H4 (cell line): ENCODE data around the gene ADIPOR1. TPM values are rescaled to one million over a fixed set of nuclear protein-coding genes. Genes with fewer than 3 reads are reported as not detected.

Experiments used
- DNase-seq: peaks from one replicate; pipeline ENCODE4 v3.0.0-alpha.2; 2015; ENCODE audit warnings: low spot score
- total RNA-seq: library from RNA; depleted of rRNA; stranded (reverse); fragments of >200 nt; shearing (Covaris generic); gene quantifications from 2 replicates; pipeline ENCODE4 v1.2.3, GENCODE V29; 2014

The ADIPOR1 gene
- total RNA-seq, 1 experiment from 2014 or later: 115 TPM

DNA sequence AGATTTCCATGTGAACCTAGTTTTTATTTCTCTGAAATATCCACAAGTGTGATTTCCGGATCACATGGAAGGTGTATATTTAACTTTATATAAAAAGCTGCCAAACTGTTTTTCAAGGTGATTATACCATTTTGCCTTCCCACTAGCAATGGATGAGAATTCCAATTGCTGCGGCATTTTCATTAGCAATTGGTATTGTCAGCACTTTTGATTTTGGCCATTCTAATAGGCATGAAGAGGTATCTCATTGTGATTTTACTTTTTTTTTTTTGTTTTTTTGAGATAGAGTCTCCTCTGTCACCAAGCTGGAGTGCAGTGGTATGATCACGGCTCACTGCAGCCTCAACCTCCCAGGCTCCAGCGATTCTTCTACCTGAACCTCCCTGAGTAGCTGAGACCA lies 13.9 kb upstream of the ADIPOR1 start:
- DNase-seq: no peak

DNA sequence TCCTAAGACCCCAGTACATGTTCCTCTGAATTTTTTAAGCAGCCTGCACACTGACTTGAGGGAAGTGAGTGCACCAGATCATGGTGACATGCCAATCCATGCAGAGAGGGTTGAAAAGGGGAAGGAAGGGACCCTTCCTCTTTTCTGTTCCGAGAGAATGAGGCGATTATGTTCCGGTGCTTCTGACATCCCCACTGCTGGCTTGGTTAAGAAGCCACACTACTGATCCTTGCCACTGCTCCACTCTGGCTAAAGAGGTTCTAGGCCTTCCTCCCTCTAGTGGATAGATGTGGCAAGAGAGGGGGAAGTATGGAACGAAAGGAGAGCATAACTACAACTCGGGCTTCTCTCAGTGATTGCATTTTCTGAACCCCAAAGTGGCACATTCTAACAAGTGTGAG lies 10.8 kb upstream of the ADIPOR1 start:
- DNase-seq: peak; percentile 68

DNA sequence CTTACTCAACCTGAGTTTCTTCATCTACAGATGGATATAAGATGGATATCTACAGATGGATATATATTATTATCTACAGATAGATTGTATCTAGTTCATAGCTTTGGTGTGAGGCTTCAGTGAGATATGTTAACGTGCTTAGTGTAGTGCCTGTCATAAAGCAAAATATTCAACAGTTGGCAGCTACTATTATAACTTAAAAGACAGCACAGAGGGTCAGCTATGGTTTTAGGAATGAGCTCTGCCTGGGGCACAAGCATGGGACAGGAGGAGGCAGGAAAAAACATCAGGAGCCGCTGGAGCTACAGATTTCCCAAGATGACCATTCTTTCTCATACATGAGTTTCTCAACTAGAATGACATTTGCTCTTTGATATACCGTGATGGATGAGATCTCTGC lies 10.2 kb upstream of the ADIPOR1 start:
- DNase-seq: no peak

DNA sequence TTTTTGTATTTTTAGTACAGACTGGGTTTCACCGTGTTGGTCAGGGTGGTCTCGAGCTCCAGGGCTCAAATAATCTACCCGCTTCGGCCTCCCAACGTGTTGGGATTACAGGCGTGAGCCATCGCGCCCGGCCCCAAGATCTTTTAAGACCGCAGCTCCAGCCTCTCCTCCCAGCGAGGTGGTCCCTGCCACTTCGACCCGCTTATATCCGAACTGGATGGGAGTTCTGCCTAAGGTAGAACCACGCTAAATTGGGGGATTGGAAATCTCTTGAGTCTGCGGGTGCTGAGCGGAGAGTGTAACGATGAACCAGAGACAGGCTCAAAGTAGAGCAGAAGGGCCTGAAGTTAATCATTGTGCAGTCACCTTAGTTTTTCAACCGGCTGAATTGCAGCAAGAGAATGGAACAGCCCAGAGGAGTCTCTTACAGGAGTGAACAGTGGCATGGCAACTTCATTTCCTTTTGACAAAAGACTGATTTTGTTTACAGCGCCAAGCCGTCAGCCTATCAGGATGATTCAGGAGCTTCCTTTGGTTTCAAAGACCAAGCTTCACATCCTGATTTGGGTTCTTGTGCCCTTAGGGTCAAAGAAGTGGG lies 9.7 kb upstream of the ADIPOR1 start:
- no peak for DNase-seq

DNA sequence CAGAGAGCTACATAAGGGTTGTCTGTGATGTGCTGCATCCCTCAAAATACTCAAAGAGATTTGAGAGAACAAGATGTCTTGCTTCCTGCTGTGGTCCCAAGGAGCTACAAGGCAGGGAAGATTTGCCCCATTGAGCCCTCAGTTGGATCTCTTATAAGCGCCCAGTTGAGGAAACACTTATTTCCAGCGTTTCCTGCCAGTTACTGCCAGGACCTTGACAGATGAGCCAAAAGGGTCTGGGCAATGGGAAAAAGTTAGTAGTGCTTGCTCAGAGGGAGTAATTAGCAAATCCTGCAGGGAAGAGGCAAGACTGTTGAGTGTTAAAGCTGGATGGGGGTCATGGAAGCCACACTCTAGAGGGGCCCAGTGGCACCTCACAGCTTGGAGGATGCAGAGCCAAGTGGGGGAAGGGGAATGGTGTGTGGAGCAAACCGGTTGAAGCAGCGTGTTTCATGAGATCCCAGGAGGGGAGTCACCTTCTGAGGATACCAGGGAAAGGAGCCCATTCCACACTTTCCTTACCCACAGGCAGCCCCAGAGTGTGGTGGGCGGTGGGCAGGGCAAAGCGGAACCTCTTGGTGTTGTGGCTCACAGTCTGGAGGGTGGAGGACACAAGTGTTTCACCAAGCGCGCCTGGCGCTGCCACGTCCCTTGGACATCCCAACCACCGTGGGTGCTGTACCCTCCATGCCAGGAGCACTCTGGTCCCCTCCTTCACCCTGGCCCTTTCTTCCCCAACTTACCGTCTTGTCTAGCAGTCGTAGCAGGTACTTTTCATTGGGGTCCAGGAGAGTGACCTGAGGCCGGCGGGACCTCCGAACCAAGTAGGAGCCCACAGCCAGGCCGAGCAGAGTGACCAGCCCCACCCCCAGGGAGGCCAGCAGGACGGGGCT lies 8.1 kb upstream of the ADIPOR1 start:
- DNase-seq: no peak

DNA sequence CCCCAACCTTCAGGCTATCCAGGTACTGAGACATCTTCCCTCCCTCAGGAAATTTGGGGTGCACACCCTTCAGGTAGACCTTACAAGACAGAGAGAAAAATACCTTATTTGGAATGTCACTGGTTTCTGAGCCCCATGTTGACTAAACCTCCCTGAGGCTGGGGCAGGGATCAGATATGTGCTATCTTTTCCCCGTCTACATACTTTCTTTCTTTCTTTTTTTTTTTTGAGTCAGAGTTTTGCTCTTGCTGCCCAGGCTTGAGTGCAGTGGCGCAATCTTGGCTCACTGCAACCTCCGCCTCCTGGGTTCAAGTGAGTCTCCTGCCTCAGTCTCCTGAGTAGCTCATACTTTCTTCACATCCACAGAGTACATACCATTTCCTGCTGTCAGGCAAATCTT lies 7.3 kb upstream of the ADIPOR1 start:
- DNase-seq: no peak

DNA sequence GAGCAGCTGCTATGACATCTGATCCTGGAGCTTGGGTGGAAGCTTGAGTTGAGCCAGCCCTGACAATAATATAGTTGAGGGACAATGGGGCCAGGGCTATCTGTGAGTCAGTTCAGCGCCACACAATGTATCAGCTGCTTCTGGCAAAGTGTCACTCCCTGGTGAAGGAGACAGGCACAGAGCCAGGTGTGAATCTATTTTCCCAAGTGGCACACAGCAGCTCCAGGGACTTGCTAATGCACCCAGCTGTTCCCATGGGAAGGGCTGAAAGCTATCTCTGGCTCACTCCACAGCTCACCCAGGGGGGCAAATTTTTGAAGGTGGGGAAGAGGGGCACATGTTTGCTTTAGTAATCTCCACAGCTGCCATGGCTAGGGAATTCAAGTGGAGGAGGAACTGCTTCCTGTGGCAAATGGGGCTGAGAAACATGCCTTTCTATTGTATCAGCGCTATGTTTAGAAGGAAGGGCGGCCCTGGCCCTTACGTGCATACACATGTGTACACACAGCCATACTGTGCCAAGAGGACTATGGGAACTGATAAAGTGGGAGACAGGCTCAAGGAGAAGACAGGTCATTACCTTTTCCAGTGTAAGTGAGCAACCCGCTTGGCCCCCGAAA lies 6.8 kb upstream of the ADIPOR1 start:
- no peak for DNase-seq

DNA sequence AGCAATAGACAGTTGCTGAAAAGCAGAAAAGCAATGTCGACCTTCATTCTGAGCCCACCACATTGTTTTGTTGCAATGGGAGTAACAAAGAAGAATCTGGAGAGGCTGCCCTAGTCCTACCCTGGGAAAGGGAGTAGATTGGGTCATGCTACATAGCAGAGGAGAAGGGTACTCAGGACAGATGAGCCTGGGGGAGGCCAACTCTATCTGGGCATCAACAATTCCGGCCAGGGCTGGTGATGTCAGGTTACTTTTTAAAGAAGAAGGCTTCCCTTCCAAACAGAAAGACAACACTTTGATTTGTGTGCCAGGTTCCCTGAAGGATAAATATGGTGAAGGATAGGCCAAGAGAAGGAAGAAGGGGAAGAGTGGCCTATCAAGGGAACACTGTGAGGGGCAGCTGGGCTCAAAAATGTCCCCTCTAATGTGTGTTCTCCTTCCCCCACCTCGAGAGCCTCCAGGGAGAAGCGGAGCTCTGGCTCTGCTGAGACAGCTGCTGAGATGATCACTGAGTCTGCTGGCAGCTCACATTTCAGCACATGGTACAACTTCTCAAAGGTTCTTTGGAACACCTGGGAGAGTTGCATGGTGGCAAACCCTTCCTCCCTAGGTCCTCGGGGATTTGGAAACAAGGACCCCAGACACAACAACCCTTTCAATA lies 3.2 kb upstream of the ADIPOR1 start:
- no peak for DNase-seq

DNA sequence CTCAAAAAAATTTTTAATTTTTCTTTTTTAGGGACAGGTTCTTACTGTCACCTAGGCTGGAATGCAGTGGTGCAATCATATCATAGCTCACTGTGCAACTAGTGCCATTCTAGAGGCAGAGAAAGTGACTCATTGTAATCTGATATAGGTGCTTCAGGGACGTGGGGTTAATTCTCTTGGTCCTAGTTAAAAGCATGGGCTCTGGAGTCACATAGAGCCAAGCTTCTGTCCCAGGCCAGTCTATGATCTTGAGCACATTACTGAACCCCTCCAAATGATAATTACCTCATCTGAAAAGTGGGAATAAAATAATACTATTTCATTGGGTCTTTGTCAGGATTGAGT lies 1.1 kb upstream of the ADIPOR1 start:
- peak; percentile 64 for DNase-seq

DNA sequence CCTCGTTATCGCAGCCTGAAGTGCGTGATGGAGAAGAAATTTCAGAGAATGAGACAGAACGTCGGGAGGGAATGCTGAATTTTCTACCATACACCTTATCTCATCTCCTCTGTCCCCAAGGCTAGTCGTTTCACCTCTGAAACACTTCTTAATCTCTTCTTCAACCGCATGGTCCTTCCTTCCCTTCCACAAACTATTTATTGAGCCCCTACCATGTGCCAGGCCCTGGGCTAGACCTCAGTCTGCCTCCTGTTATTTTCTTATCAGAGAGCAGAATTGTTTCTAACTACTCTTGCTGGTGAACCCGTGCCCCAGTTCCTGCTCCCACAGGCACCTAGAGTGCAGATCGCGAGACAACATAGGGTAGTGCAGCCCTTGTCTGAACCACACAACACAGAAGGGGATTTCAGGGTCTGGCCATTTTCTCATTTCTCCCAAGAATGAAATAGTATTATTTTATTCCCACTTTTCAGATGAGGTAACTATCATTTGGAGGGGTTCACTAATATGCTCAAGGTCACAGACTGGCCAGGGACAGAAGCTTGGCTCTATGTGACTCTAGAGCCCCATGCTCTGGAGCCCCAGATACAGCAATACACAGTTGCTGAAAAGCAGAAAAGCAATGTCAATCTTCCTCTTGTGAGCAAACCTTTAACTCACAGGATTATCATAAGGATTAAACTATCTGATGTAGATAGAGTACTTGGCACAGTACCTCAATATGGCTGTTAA lies 598 bp upstream of the ADIPOR1 start:
- DNase-seq: no peak

DNA sequence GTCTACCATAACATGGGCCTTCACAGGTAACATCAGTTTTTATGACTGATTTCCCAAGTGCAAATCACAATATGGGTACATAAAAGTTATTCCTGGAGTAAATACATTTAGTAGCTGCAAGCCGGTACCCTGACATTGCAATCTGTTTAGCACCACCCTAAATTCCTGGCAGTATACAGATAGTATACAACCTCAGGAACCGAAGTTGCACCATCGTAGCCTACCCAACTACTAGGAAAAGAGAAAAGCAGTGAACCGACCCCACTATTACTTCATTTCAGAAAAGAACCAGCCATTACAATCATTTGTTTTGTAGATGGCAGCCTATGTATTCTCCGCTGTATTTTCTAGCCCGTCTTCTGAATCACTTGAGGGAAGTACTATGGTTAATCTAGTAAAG lies 1.1 kb downstream of the ADIPOR1 start:
- DNase-seq: no peak

DNA sequence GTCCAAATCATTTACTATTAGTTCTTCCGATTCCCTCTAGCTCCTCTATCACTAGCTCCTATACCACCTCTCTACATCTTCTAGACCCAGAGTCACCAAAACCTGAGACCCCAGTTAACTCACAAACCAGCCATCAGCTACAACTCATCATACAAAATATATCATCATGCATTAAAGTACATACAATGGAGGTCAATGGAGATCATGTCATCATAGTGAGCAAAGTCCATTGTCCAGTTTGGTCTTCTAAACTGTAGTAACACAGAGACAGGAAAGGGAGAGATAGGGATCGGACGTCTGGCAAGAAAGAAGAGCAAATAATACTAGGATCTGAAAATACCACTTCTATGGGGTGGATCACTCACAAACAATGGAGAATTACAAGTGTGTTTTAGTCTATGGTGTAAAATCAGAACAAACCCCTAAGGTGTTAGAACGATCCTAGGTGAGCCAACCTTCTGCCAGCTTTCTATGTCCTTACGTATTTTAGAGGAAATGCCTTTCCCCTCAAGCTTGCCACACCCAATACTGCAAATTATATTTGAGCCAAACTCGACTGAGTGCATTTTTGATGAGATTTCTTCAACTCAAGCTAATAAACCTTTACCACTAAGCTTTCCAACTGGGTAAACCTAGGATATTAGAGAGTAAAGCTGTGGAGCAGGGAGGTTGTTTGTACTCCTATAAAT lies 3.9 kb downstream of the ADIPOR1 start:
- no peak for DNase-seq

DNA sequence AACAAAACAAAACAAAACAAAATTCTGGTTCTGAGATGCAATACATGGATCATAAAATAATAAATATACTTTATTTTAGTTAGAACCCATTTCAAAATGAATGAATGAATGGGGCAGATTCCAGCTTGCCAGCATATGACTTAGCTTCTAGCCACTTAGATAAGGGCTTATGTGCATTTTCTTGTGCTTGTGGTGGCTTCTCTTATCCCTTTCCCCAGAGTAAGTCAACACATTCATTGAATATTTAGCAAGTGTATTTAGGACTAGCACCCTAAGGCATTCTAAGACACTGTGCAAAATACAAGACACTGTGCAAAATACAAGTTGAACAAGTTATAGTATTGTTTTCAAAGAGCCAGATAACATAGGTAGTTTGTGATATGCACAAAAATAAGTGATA lies 4.7 kb downstream of the ADIPOR1 start:
- DNase-seq: no peak

DNA sequence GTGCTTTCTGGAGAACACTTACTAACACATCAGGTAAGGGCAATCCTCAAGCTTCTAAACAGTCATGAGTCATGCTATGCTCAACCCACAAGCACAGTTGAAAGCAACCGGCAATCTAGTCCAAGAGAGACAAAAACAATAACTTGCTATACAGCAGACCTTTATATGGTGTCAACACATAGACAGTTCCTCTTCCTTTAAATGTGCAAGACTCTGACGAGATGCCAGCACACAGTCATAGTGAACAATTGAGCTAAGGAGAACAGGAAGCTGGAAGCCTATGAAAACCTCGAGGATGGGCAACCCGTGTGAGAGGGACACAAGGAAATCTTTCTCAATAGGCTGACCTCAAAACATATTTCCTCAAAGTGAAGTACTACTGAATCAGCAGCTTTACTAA lies 5.3 kb downstream of the ADIPOR1 start:
- no peak for DNase-seq

DNA sequence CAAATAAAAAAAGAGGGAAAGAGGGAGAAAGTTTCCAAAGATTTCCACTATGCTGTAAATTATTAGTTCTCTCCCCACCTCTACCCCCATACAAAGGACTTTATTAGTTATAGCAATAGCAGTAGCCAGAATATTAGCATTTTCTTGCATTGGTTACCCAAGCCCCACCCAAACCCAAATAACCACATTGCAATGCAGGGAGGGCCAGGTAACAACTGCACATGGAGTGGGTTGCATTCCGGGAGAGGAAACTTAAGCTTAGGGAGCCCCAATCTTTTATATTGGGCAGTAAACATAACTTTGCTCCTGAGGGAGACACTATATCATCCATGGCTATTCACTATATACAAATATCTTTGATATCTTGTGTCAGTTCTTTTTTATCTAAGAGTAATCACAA lies 6.0 kb downstream of the ADIPOR1 start:
- DNase-seq: no peak

DNA sequence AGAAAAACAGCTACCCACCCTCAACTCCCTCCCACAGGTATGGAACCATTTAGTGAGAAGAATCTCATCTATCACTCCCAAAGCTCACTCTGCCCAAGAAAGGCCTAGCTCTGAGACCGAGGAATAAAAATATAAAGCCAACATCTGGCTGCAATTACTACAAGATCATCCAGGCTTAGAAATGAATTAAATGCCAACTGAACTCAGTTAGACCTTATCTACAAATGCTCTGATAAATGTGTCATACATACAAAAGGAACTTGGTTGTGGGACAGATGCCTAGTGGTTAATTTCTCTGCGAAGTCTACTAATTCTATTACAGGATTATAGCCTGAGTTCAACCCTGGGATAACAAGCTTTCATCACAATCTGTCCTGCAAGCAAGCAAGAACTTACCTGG lies 6.7 kb downstream of the ADIPOR1 start:
- DNase-seq: no peak

DNA sequence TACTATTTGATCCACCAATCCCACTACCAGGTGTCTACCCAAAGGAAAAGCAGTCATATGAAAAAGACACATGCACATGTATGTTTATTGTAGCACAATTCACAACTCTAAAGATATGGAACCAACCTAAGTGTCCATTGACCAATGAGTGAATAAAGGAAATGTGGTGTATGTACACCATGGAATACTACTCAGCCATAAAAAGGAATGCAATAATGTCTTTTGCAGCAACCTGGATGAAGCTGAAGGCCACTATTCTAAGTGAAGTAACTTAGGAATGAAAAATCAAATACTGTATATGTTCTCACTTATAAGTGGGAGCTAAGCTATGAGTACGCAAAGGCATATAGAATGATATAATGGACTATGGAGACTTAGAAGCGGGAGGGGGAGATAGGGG lies 12.6 kb downstream of the ADIPOR1 start:
- DNase-seq: no peak

DNA sequence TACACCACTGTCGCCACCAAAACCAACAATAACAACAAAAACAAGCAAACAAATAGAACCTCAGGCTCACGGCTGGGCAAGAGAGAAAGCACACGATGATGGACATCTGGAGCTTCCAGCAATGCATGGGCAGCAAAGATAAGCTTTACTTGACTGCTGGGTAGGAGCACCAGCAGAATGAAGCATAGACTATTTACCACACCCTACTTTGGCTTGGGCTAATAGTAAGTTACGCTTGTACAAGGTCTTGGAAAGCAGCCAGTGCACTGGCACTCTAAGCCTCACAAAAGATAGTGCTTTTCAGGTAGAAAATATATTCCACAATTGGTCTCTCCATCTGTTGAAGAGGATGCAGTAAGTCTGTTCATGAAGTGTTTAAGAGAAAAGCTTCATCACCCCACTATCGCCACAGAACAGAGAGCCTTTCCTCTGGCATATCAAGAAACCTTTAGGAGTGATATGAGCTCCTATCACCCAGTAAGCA lies 13.6 kb downstream of the ADIPOR1 start:
- DNase-seq: no peak

DNA sequence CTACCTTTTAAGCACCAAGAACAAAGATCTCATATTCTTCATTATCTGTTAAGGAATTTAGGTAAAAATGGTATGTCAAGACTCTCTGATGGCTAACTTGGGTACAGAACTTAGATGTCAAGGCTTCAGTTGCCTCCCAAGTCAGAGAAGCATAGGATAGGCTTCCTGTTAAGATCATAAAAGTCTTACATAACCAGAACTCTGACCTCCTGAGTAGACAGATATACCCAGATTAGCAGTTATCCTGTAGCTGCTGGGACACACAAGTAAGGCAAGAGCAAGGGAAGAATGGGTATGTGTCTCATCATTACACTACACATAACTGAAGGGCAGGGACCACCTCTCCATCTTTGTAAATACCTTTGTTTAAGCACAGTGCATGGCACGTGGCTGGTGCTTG lies 15.7 kb downstream of the ADIPOR1 start:
- no peak for DNase-seq

DNA sequence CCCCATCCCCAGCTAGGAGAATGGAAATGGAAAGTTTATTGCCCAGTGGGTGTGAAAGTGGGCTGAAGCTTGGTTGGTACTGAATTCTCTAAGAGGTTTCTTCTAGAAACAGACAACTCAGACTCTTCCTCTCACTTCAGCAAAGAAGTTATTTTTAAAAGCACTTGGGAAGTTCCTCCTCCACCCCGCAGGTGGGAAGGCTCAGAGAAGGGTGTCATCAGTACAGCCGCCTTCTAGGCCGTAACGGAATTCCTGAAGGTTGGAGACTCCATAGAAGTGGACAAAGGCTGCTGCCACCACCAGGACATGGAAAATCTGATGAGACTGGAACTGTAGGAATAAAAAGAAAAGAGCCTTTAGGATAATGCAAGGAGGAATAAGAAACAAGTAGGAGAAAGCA lies 16.7 kb downstream of the ADIPOR1 start:
- no peak for DNase-seq

DNA sequence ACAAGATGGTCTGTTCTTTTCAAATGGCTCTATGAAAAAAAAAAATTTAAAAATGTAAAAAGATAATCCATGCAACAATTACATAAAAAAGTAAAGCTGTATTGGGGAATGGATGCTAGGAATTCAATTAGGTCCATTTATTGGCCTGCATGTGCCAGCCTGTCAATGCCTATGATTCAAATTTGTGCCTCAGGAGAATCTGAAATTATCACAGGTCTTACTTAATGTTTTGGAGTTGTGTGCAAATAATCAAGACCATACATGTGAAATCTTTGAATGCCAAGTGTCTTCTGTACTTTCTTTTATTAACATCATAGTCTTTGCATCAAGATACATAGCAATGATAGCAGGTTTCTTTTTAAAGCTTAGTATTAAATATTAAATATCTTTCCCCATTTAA lies 17.6 kb downstream of the ADIPOR1 start:
- DNase-seq: no peak
